CD14-positive monocyte (primary cell): ENCODE measurements around the gene XRN1. TPM values are rescaled to one million over a fixed set of nuclear protein-coding genes. Genes with fewer than 3 reads are reported as not detected.

Experiments
- DNase-seq, 3 donors: peaks; one replicate each; pipeline ENCODE4 v3.0.0-alpha.2; 2011 to 2022
- H2AFZ ChIP-seq: 2 replicates; pipeline ENCODE4 v1.6.0; 2012; ENCODE audit warnings: mild to moderate bottlenecking, low read depth, low read length, inconsistent platforms; ENCODE audit not compliant: insufficient read depth, poor library complexity, severe bottlenecking
- H3K27ac ChIP-seq, 2 donors: 1 replicate in 1 of 2; 2 replicates in 1 of 2; pipeline ENCODE4 v1.5.1; 2012 to 2013; ENCODE audit warnings: low read length in 2 of 2, control low read depth in 1 of 2, inconsistent platforms in 1 of 2, low read depth in 1 of 2, mild to moderate bottlenecking in 1 of 2
- H3K27me3 ChIP-seq, 2 donors: one replicate each; pipeline versions ENCODE4 v1.6.0 to v1.6.1; 2011 to 2013; ENCODE audit warnings: low read length in 2 of 2; ENCODE audit not compliant: control insufficient read depth in 2 of 2, insufficient read depth in 2 of 2
- H3K36me3 ChIP-seq, 2 donors: replicated peaks in 1 of 2; 1 replicate in 1 of 2; 2 replicates in 1 of 2; pipeline versions ENCODE4 v1.5.1 to v1.6.1; 2012 to 2013; ENCODE audit warnings: low read length in 2 of 2, control low read depth in 1 of 2, inconsistent platforms in 1 of 2, mild to moderate bottlenecking in 1 of 2; ENCODE audit not compliant: insufficient read depth in 2 of 2, control insufficient read depth in 1 of 2
- H3K4me1 ChIP-seq, 2 donors: 1 replicate in 1 of 2; 2 replicates in 1 of 2; pipeline versions ENCODE4 v1.5.1 to v1.6.1; 2012 to 2013; ENCODE audit warnings: low read length in 2 of 2, control low read depth in 1 of 2, inconsistent platforms in 1 of 2, mild to moderate bottlenecking in 1 of 2, moderate library complexity in 1 of 2; ENCODE audit not compliant: insufficient read depth in 2 of 2, control insufficient read depth in 1 of 2
- H3K4me2 ChIP-seq: replicated peaks from 2 replicates; pipeline ENCODE3; 2012; ENCODE audit warnings: low read length, moderate library complexity, mild to moderate bottlenecking; ENCODE audit not compliant: poor library complexity, severe bottlenecking; ENCODE audit errors: extremely low read depth
- H3K4me3 ChIP-seq, 3 experiments: fragments of 200-600 bp in 1 of 3; sonication (generic) in 1 of 3; replicated peaks in 1 of 3; 1 replicate in 2 of 3; 2 replicates in 1 of 3; pipeline ENCODE4 v1.5.1; 2011 to 2013; ENCODE audit warnings: low read length in 3 of 3, mild to moderate bottlenecking in 3 of 3, control low read depth in 2 of 3, low read depth in 2 of 3, inconsistent platforms in 1 of 3, moderate library complexity in 1 of 3
- H3K79me2 ChIP-seq: 2 replicates; pipeline ENCODE4 v1.6.0; 2012; ENCODE audit warnings: mild to moderate bottlenecking, control low read depth, inconsistent platforms, low read length, moderate library complexity; ENCODE audit not compliant: insufficient read depth
- H3K9ac ChIP-seq: 2 replicates; pipeline ENCODE4 v1.6.0; 2017; ENCODE audit warnings: low read length, mild to moderate bottlenecking; ENCODE audit not compliant: insufficient read depth, poor library complexity, severe bottlenecking
- H3K9me3 ChIP-seq, 2 donors: replicated peaks in 1 of 2; 1 replicate in 1 of 2; 2 replicates in 1 of 2; pipeline versions ENCODE4 v1.5.1 to v1.6.1; 2012 to 2013; ENCODE audit warnings: low read length in 2 of 2, control low read depth in 1 of 2; ENCODE audit not compliant: control insufficient read depth in 1 of 2, insufficient read depth in 1 of 2
- H4K20me1 ChIP-seq: 2 replicates; pipeline ENCODE4 v1.6.0; 2012; ENCODE audit warnings: mild to moderate bottlenecking, low read length, control low read depth, moderate library complexity; ENCODE audit not compliant: insufficient read depth
- H3K27ac Mint-ChIP-seq, 7 donors: one replicate each; pipeline ENCODE4 v1.8.0; 2020; ENCODE audit warnings: mild to moderate bottlenecking in 7 of 7, mixed read lengths in 7 of 7, moderate library complexity in 6 of 7, inconsistent platforms in 2 of 7
- H3K27me3 Mint-ChIP-seq, 3 donors: one replicate each; pipeline ENCODE4 v1.8.0; 2021 to 2022; ENCODE audit warnings: low read depth in 3 of 3, mild to moderate bottlenecking in 3 of 3, mixed read lengths in 3 of 3, moderate library complexity in 3 of 3, inconsistent platforms in 1 of 3
- H3K36me3 Mint-ChIP-seq, 2 donors: one replicate each; pipeline ENCODE4 v1.8.0; 2020; ENCODE audit warnings: mixed read lengths in 2 of 2, inconsistent platforms in 1 of 2, mild to moderate bottlenecking in 1 of 2
- H3K4me1 Mint-ChIP-seq: one replicate; pipeline ENCODE4 v1.8.0; 2020; ENCODE audit warnings: mild to moderate bottlenecking, mixed read lengths
- H3K4me3 Mint-ChIP-seq, 2 donors: one replicate each; pipeline ENCODE4 v1.8.0; 2020; ENCODE audit warnings: mild to moderate bottlenecking in 2 of 2, mixed read lengths in 2 of 2, moderate library complexity in 1 of 2
- H3K9me3 Mint-ChIP-seq, 7 donors: one replicate each; pipeline ENCODE4 v1.8.0; 2020 to 2022; ENCODE audit warnings: mixed read lengths in 7 of 7, mild to moderate bottlenecking in 6 of 7, moderate library complexity in 6 of 7, inconsistent platforms in 2 of 7
- WGBS: methylation state at CpG from one replicate; pipeline ENCODE4 v1.1.5; 2013; ENCODE audit warnings: missing lambda C conversion rate; ENCODE audit not compliant: insufficient coverage; 5-methylcytosine and 5-hydroxymethylcytosine counted together
- intact Hi-C, 2 donors: fragments of 100-400 bp; cut with micrococcal nuclease; formaldehyde crosslinking; loops; one replicate each; pipeline versions ENCODE4 v1.15.0 to v1.15.1; 2023
- polyA plus RNA-seq, 3 donors: library from polyadenylated mRNA; depleted of rRNA in 1 of 3; unstranded in 2 of 3; stranded (reverse) in 1 of 3; fragments of 300-500 nt in 2 of 3; fragments of >200 nt in 1 of 3; fragmentation: Illumina TruSeq in 2 of 3; gene quantifications; 1 replicate in 2 of 3; 2 replicates in 1 of 3; pipeline ENCODE4 v1.2.3, GENCODE V29; 2012 to 2021
- TF ChIP-seq, protein P1 (sequence below): fragments of 200-600 bp; IDR thresholded peaks from one replicate; pipeline ENCODE4 v1.8.0; 2022; ENCODE audit warnings: antibody characterized with exemption, mild to moderate bottlenecking

The XRN1 gene
- polyA plus RNA-seq, 3 donors = 8.6 to 47.9 (median 24.3) TPM

DNA sequence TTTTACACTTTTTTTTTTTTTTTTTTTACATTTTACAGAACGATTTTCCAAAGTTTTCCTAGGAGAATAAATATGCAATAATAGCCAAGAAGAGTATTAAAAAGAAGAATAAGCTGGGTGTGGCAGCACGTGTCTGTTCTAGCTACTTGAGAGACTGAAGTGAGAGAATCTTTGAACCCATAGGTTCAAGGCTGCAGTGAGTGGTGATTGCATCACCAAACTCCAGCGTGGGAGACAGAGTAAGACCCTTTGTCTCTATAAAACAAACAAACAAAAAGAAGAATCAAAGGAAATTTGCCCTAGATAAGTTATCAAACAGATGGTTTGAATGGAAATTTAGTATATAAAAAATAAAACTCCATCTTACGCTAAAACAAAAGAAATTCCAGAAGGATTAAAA lies 13.3 kb downstream of the XRN1 start:
- Histone ChIP-seq H3K9ac (no peak overlapping the region), H4K20me1 (peaks cover 80% of the 10 kb centered on the region), H3K4me2 (no peak overlapping the region), H3K4me3 (no peak overlapping the region), H3K27me3 (no peaks in the 10 kb centered on the region), H3K79me2 (peaks cover 69% of the 10 kb centered on the region), H3K9me3 (no peaks in the 10 kb centered on the region), H3K36me3 (peaks cover 26 to 48% of the 10 kb centered on the region in 2 donors), H2AFZ (no peak overlapping the region), H3K27ac (no peak overlapping the region), H3K4me1 (no peaks in the 10 kb centered on the region)
- Mint-ChIP-seq H3K4me1 (peaks cover 14% of the 10 kb centered on the region), H3K27me3 (no peaks in the 10 kb centered on the region), H3K27ac (no peak overlapping the region), H3K36me3 (peaks cover 29 to 46% of the 10 kb centered on the region in 2 donors), H3K9me3 (peaks cover 0 to 8% (median 0%) of the 10 kb centered on the region in 7 donors), H3K4me3 (no peak overlapping the region)
- WGBS = no CpG with 5 or more reads among the region's 4 CpGs
- TF ChIP-seq, protein P1, sequence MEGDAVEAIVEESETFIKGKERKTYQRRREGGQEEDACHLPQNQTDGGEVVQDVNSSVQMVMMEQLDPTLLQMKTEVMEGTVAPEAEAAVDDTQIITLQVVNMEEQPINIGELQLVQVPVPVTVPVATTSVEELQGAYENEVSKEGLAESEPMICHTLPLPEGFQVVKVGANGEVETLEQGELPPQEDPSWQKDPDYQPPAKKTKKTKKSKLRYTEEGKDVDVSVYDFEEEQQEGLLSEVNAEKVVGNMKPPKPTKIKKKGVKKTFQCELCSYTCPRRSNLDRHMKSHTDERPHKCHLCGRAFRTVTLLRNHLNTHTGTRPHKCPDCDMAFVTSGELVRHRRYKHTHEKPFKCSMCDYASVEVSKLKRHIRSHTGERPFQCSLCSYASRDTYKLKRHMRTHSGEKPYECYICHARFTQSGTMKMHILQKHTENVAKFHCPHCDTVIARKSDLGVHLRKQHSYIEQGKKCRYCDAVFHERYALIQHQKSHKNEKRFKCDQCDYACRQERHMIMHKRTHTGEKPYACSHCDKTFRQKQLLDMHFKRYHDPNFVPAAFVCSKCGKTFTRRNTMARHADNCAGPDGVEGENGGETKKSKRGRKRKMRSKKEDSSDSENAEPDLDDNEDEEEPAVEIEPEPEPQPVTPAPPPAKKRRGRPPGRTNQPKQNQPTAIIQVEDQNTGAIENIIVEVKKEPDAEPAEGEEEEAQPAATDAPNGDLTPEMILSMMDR = no peak
- DNase-seq = no peak
- intact Hi-C loops = no loop called here

DNA sequence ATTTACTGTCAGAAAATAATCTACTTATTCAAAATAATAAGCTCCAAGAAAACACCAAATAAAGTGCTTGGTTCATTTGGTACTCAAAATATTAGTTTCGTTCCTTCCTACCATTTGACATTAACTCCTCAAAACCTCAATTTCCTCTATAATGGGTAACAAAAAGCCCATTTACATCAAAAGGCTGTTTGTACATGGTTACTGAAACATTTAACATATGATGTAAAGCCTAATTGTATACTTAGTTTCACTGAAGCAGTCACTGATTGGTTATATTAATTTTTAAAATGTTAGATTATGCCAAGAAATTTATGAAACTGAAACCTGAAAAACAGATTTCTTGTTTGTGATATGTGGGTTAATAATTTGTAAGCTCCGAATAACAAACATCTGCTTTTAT lies 14.7 kb downstream of the XRN1 start:
- Histone ChIP-seq H3K79me2 (peaks cover 55% of the 10 kb centered on the region), H3K4me2 (no peak overlapping the region), H3K9ac (no peak overlapping the region), H3K27ac (no peak overlapping the region), H3K4me1 (no peaks in the 10 kb centered on the region), H2AFZ (no peak overlapping the region), H3K36me3 (peaks cover 34 to 62% of the 10 kb centered on the region in 2 donors), H3K4me3 (no peak overlapping the region), H4K20me1 (peaks cover 67% of the 10 kb centered on the region), H3K27me3 (no peaks in the 10 kb centered on the region), H3K9me3 (no peaks in the 10 kb centered on the region)
- H3K27me3 Mint-ChIP-seq = no peaks in the 10 kb centered on the region
- no peak overlapping the region for H3K27ac Mint-ChIP-seq
- TF ChIP-seq, protein P1 = no peak
- no peak for DNase-seq
- peaks cover 0 to 8% (median 0%) of the 10 kb centered on the region in 7 donors for H3K9me3 Mint-ChIP-seq
- peaks cover 11% of the 10 kb centered on the region for H3K4me1 Mint-ChIP-seq
- no CpG with 5 or more reads among the region's 2 CpGs for WGBS
- intact Hi-C loops = no loop called here
- no peak overlapping the region for H3K4me3 Mint-ChIP-seq
- H3K36me3 Mint-ChIP-seq = peaks cover 39 to 57% of the 10 kb centered on the region in 2 donors
